ENCODE data around the gene LMX1A.

GRCh38 chr1:165281207-165281901 is 75.2 kb downstream of the LMX1A start:
- TF ChIP-seq POLR2AphosphoS2 (IDR thresholded peaks at IDR 0.05; ENCODE audit: low read depth, low read length) = no peak
- no peak for TF ChIP-seq EP300 (IDR thresholded peaks at IDR 0.05; ENCODE audit: low read depth in 2 of 2, low read length in 2 of 2)
- TF ChIP-seq EP300 (CRISPR knock-in tag; IDR thresholded peaks at IDR 0.05; ENCODE audit: borderline replicate concordance) = no peak
- no peak for TF ChIP-seq TCF7L2 (IDR thresholded peaks at IDR 0.05; ENCODE audit: low read depth, low read length)
- no peak for TF ChIP-seq IKZF4 (CRISPR knock-in tag; IDR thresholded peaks at IDR 0.05; ENCODE audit: borderline replicate concordance, low read depth, not compliant biosample characterization)
- peak; percentile 65; the same call in 1 of the 2 replicates for TF ChIP-seq ZNF646 (CRISPR knock-in tag; IDR thresholded peaks at IDR 0.05)
- no peak for TF ChIP-seq TRAFD1 (CRISPR knock-in tag; IDR thresholded peaks at IDR 0.05; ENCODE audit: borderline replicate concordance)
- TF ChIP-seq BRCA1 (CRISPR knock-in tag; IDR thresholded peaks at IDR 0.05) = no peak
- no peak for TF ChIP-seq ZNF274 (CRISPR knock-in tag; IDR thresholded peaks at IDR 0.05)
- TF ChIP-seq ZIK1 (CRISPR knock-in tag; IDR thresholded peaks at IDR 0.05; ENCODE audit: borderline replicate concordance, low read depth) = no peak
- TF ChIP-seq IRF1 (CRISPR knock-in tag; IDR thresholded peaks at IDR 0.05; ENCODE audit: low read depth) = no peak
- TF ChIP-seq CCAR2 (optimal IDR thresholded peaks at IDR 0.05; ENCODE audit: low read depth, low read length) = no peak
